NCI-H146 treated with DMSO at 0.1 percent for 48 hours (cell line): ENCODE results near the gene DTD1.

Source experiments
- DNase-seq: peaks from one replicate; lab custom pipeline; 2025; ENCODE audit not compliant: unreplicated experiment; lab: John Stamatoyannopoulos, UW

Gene DTD1

DNA sequence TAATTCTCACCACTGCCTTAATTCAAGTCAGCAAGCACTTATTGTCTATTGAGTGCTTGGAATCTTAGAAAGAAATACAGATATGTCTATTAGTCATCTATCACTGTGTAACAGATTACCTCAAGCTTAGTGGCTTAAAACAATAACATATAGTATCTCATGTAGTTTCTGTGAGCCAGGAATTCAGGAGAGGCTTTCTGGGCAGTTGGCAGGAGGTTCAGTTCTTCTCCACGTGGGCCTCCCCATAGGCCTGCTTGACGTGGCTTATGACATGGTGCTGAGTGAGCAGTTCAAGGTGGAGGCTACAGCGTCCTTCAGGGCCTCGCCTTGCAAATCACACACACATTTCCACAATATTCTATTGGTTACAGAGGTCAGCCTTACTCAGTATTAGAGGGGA, 69.7 kb downstream of the DTD1 start:
- no peak for DNase-seq

DNA sequence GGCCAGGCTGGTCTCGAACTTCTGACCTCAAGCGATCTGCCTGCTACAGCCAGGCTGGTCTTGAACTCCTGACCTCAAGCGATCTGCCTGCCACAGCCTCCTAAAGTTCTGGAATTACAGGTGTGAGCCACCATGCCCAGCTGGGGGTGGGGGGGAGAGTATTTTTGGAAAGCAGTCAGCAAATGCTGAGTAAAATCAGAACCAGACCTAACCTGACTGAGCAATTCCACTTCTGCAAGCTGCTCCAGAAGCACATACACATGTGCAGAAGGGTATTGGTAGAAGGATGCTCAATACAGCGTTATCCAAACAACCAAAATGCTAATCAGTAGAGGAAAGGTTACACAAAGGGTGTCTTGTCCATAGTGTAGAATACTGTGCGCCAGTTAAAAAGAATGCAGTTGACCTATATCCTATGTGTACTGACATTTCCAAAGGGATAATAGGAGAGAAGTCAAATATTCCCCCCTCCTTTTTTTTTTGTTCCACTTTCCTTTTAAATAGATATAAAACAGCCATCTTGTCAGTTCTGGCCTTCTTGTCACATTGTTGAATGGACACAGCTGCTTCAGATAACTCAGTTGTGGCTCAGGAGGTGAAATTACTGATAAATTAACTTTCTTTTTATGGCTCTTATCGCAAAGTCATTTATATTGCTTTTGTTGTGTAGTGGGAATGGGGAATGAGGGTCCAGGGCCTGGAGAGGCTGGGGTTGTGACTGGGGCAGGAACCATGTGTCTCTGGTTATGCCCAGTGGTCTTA, 74.6 kb downstream of the DTD1 start:
- peak; percentile 27 for DNase-seq

- no peak for DNase-seq
These were observed 76.1 kb downstream of the DTD1 start for GRCh38 chr20:18663932-18664331.

DNA sequence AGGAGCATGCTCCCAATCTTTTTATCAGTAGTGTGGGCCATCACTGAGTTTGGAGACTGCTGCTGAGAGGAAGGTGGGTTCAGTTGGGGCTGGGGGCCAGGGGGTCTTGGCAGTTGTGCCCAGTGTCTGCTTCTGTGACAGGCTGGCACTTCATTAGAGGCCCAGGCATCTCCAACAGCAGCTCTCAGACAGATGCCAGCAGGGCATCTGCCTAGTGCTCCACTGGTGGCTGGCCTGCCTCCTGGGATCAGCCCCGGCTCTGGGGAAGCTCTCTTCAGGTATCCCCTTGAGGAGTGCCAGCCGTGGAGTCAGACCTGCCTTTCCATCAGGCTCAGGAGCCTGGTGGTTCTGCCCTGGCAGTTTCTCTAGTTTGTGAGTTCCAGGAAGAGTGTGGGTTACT, 77.3 kb downstream of the DTD1 start:
- DNase-seq = no peak

DNA sequence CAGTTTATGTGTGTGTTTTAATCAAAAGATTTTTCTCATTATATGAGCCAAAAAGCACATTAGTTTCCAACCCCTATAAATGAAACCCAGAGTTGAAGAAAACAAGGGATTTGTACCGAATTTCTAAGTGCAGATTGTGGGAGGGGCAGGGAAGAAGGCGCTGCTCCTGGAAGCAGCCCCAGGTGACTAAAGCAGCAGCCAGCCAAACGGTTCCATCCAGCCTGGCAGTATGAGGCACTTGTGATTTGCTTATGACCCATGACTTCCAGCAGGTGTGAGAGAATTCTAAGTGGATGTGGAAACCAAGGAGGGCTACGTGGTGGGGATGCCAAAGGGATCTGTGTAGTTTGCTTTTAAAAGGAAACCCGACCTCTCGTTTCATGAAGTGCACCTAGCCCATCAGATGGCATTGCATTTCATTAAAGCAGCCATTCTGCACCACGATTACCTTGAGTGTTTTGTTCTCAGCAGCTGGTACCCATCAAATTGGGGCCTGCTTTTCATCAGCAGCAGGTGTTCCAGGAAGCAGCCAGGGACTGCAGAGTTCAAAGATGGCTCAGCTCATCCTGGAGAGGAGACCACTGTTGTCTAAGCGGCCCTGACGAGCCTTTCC, 79.1 kb downstream of the DTD1 start:
- peak; percentile 91 for DNase-seq

GRCh38 chr20:18669241-18670019, 81.6 kb downstream of the DTD1 start:
- DNase-seq = no peak

- no peak for DNase-seq
These were observed 83.4 kb downstream of the DTD1 start for GRCh38 chr20:18671203-18671710.

- no peak for DNase-seq
These were observed 85.0 kb downstream of the DTD1 start for GRCh38 chr20:18672834-18673233.

DNA sequence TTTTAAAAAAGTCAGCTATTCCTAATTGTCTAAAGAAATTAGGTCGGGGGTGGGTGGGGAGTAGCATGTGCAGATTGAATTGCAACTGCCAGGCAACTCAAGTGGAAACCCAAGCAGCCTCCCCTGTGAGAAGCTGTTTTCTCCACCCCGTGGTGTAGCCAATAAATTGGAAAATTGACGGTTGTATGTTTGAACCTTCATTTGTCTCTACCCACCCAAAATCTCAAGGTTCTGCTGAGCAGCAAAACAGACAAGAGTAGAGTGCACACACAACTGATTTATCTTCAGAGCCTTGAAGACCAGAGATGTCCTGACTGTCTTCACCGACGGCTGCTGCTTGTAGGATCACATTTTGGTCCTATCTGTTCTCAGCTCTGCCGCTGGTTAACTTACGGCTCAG, 88.5 kb downstream of the DTD1 start:
- DNase-seq = no peak

- DNase-seq = no peak
These were observed 89.3 kb downstream of the DTD1 start for GRCh38 chr20:18677126-18677525.

DNA sequence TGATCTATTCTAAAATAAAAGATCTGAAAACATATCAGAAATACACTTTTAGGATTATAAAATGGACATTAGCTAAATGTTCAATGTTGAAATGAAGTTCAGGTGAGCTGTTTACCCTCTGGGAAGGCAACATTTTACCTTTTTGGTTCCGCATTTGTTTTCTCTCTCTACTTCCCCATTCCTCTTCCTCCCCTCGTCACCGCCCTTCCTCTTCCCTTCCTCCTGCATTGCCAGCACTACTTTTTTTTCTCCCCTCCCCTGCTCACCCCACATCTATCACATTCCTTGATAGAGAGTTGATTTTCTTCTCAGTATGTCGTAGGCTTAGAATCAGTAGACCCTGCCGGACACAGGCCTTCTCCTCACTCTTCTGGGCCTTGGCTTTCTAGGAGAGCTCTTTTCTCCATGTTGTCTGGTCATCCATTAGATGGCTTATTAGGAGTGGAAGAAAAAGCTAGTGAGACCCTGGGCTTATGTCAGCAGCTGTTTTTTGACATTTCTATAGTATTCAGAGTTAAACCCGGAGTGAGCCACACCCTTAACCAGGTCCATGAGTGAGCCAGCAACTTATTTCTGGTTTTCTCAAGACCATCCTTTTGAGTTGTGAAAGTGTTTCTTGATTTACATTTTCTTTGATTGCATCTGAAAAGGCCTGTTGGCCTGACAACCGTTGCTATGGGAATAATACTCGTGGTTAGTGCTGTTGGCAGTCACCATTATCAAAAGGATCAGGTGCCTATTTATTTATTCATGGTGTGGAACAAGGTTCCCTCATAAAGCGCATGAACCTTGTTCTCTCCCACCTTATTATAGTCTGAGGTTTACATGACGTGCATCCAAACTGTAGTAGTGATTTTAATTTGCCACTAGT, 90.9 kb downstream of the DTD1 start:
- peak; percentile 80 for DNase-seq

GRCh38 chr20:18683839-18684238, 96.0 kb downstream of the DTD1 start:
- DNase-seq = no peak

DNA sequence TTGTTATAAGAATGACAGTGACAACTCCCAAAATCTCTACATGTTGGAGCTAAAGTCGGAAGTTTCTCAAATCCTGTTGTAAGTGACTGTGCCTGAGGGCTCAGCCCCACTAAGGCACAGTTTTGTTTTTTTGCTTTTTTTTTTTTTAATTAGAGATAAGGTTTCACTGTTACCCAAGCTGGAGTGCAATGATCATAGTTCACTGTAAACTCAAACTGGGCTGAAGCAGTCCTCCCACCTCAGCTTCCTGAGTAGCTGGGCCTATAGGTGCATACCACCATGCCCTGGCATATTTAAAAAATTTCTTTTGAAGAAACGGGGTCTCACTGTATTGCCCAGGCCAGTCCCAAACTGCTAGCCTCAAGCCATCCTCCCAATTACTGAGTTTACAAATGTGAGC, 96.9 kb downstream of the DTD1 start:
- no peak for DNase-seq

GRCh38 chr20:18685406-18685805, 97.6 kb downstream of the DTD1 start:
- DNase-seq = no peak

DNA sequence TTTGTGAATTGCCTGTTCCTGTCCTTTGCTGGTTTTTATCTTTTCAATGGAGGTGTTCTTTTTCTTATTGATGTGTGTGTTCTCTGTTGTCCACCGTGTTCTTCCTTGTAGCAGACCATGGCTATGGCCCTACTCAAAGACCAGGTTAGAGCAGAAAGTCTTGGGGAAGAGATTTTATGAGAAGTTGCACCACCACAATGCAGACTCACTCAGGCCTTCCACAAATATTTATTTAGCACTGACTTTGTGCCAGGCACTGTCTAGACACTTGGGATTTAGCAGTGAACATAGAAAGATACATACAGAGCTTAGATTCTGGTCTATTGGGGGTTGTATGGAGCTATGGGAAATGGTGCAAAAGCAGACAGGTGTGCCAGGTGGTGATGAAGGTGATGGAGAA, 98.8 kb downstream of the DTD1 start:
- no peak for DNase-seq

GRCh38 chr20:18688676-18689075, 100.8 kb downstream of the DTD1 start:
- DNase-seq = no peak

DNA sequence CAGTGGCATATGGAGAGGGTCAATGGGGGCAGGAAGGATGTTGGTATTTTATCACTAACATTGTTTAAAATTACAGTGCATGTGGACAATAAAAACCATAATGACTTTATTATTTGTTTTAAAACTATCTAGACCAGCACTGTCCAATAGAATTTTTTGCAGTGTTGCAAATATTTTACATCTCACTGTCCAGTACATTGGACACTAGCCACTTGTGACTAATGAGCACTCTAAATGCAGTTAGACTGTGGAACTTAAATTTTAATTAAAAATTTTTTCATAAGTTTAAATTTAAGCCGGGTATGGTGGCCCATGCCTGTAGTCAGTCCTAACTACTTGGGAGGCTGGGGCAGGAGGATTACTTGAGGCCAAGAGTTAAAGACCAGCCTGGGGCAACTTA, 101.7 kb downstream of the DTD1 start:
- DNase-seq = no peak

- no peak for DNase-seq
These were observed 104.6 kb downstream of the DTD1 start for GRCh38 chr20:18692447-18692846.

GRCh38 chr20:18694071-18694470, 106.2 kb downstream of the DTD1 start:
- peak; percentile 85 for DNase-seq

DNA sequence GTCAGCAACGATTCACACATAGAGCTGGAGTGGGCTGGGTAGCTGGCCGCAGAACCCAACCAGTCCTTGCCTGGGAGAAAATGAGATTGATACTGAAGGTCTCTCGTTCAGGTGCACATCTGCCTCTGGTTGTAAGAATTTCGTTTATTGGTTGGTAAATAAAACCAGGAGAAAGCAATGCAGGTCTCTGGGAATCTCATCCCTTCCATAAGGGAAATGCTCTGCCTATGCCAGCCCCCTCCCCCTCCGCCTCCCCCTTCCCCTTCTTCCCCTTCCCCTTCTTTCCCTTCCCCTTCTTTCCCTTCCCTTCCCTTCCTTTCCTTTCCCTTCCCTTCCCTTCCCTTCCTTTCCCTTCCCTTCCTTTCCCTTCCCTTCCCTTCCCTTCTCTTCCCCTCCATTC, 107.3 kb downstream of the DTD1 start:
- no peak for DNase-seq
